GM23338 (cell line): ENCODE data around the gene PIGB. TPM values are rescaled to one million over a fixed set of nuclear protein-coding genes. Genes with fewer than 3 reads are reported as not detected.

ENCODE experiments used
- ATAC-seq: fragments of 200-7000 bp; cut with Tn5 transposase; 3 replicates; pipeline ENCODE4 v1.9.1; 2020
- DNase-seq: peaks from one replicate; pipeline ENCODE4 v3.0.0-alpha.2; 2015; ENCODE audit warnings: low spot score
- H2AFZ ChIP-seq: fragments of 200-600 bp; sonication (generic); 2 replicates; pipeline ENCODE4 v1.8.0; 2016; ENCODE audit warnings: antibody characterized with exemption, mild to moderate bottlenecking, moderate library complexity
- H3F3A ChIP-seq: fragments of 200-600 bp; sonication (generic); replicated peaks from 2 replicates; pipeline ENCODE4 v1.8.0; 2017; ENCODE audit warnings: antibody characterized with exemption, mixed run types, low read depth
- H3K27ac ChIP-seq: fragments of 200-600 bp; sonication (generic); 2 replicates; pipeline ENCODE4 v1.6.1; 2016; ENCODE audit warnings: low read depth
- H3K27me3 ChIP-seq: fragments of 200-600 bp; sonication (generic); 2 replicates; pipeline ENCODE4 v1.8.0; 2016; ENCODE audit warnings: mild to moderate bottlenecking, mixed run types, moderate library complexity; ENCODE audit not compliant: insufficient read depth
- H3K36me3 ChIP-seq: fragments of 200-600 bp; sonication (generic); 2 replicates; pipeline ENCODE4 v1.8.0; 2016; ENCODE audit warnings: mild to moderate bottlenecking; ENCODE audit not compliant: insufficient read depth
- H3K4me1 ChIP-seq: fragments of 200-600 bp; sonication (generic); 2 replicates; pipeline ENCODE4 v1.8.0; 2016; ENCODE audit warnings: mild to moderate bottlenecking, moderate library complexity; ENCODE audit not compliant: insufficient read depth
- H3K4me2 ChIP-seq: fragments of 200-600 bp; sonication (generic); 2 replicates; pipeline ENCODE4 v1.7.1; 2017; ENCODE audit warnings: mixed run types
- H3K4me3 ChIP-seq: fragments of 200-600 bp; sonication (generic); 2 replicates; pipeline ENCODE4 v1.6.1; 2016; ENCODE audit warnings: mixed run types
- H3K79me2 ChIP-seq: fragments of 200-600 bp; sonication (generic); replicated peaks from 2 replicates; pipeline ENCODE4 v1.8.0; 2017; ENCODE audit warnings: mild to moderate bottlenecking; ENCODE audit not compliant: insufficient read depth
- H3K9me2 ChIP-seq: fragments of 200-600 bp; sonication (generic); 2 replicates; pipeline ENCODE4 v1.8.0; 2017; ENCODE audit not compliant: insufficient read depth
- H4K20me1 ChIP-seq: fragments of 200-600 bp; sonication (generic); replicated peaks from 2 replicates; pipeline ENCODE4 v1.8.0; 2017; ENCODE audit warnings: mild to moderate bottlenecking; ENCODE audit not compliant: insufficient read depth
- H3K27ac Mint-ChIP-seq: 2 replicates; pipeline ENCODE4 v1.8.0; 2020; ENCODE audit warnings: inconsistent platforms, mild to moderate bottlenecking, moderate library complexity, mixed read lengths
- H3K27me3 Mint-ChIP-seq: 3 replicates; pipeline ENCODE4 v1.8.0; 2022; ENCODE audit warnings: low read depth, mild to moderate bottlenecking, moderate library complexity, mixed read lengths, inconsistent platforms; ENCODE audit not compliant: insufficient read depth, poor library complexity
- H3K36me3 Mint-ChIP-seq: 3 replicates; pipeline ENCODE4 v1.8.0; 2021; ENCODE audit warnings: low read depth, mild to moderate bottlenecking, inconsistent platforms, moderate library complexity, mixed read lengths
- H3K4me1 Mint-ChIP-seq: 3 replicates; pipeline ENCODE4 v1.8.0; 2020; ENCODE audit warnings: mild to moderate bottlenecking, inconsistent platforms, mixed read lengths
- H3K4me3 Mint-ChIP-seq: 3 replicates; pipeline ENCODE4 v1.8.0; 2021; ENCODE audit warnings: moderate library complexity, mild to moderate bottlenecking, inconsistent platforms, mixed read lengths
- H3K9me3 Mint-ChIP-seq: 3 replicates; pipeline ENCODE4 v1.8.0; 2020; ENCODE audit warnings: moderate library complexity, mild to moderate bottlenecking, inconsistent platforms, mixed read lengths
- CREB1 ChIP-seq: fragments of 250-450 bp; sonication (Bioruptor Pico); IDR thresholded peaks from 2 replicates; pipeline ENCODE4 v1.5.0; 2020; ENCODE audit warnings: low read depth, mild to moderate bottlenecking, moderate library complexity
- CTCF ChIP-seq, 2 experiments: fragments of 200-600 bp in 1 of 2; sonication (generic) in 1 of 2; conservative IDR thresholded peaks; 2 replicates each; pipeline versions ENCODE4 v1.5.1 to v1.6.1; 2016 to 2017; ENCODE audit warnings: antibody characterized with exemption in 2 of 2, low read depth in 2 of 2, mild to moderate bottlenecking in 2 of 2, moderate library complexity in 1 of 2
- EZH2 ChIP-seq: fragments of 200-600 bp; sonication (generic); IDR thresholded peaks from one replicate; pipeline ENCODE4 v1.8.0; 2017; ENCODE audit warnings: antibody characterized with exemption, mild to moderate bottlenecking, low read depth; ENCODE audit not compliant: unreplicated experiment
- EZH2phosphoT487 ChIP-seq: fragments of 200-600 bp; sonication (generic); IDR thresholded peaks from one replicate; pipeline ENCODE4 v1.8.1; 2018; ENCODE audit warnings: antibody characterized with exemption; ENCODE audit not compliant: unreplicated experiment
- JUNB ChIP-seq: IDR thresholded peaks from one replicate; pipeline ENCODE4 v1.6.1; 2016; ENCODE audit warnings: antibody characterized with exemption; ENCODE audit not compliant: unreplicated experiment
- NANOG ChIP-seq: IDR thresholded peaks from 2 replicates; pipeline ENCODE4 v1.6.1; 2016; ENCODE audit warnings: antibody characterized with exemption, borderline replicate concordance
- POLR2AphosphoS5 ChIP-seq: IDR thresholded peaks from 2 replicates; pipeline ENCODE4 v1.6.1; 2016; ENCODE audit warnings: antibody characterized with exemption, low read depth
- STAT1 ChIP-seq: IDR thresholded peaks from one replicate; pipeline ENCODE4 v1.6.1; 2016; ENCODE audit warnings: antibody characterized with exemption; ENCODE audit not compliant: unreplicated experiment
- ZNF114 ChIP-seq: fragments of 250-450 bp; sonication (Bioruptor Pico); IDR thresholded peaks from 2 replicates; pipeline ENCODE4 v1.5.0; 2020; ENCODE audit warnings: mild to moderate bottlenecking, moderate library complexity
- ZNF331 ChIP-seq: fragments of 250-450 bp; sonication (Bioruptor Pico); IDR thresholded peaks from 2 replicates; pipeline ENCODE4 v1.5.0; 2020; ENCODE audit warnings: low read depth, mild to moderate bottlenecking, moderate library complexity
- ZNF462 ChIP-seq: fragments of 250-450 bp; sonication (Bioruptor Pico); IDR thresholded peaks from 2 replicates; pipeline ENCODE4 v1.5.0; 2020; ENCODE audit warnings: mild to moderate bottlenecking, moderate library complexity
- polyA plus RNA-seq: library from polyadenylated mRNA; unstranded; fragments of >200 nt; fragmentation: Nextera tagmentation; extraction: Ambion mirVana; gene quantifications from 2 replicates; pipeline ENCODE4 v1.2.1, GENCODE V29; 2016
- total RNA-seq: library from RNA; depleted of rRNA; stranded (reverse); fragments of >200 nt; shearing (Covaris generic); gene quantifications from 2 replicates; pipeline ENCODE4 v1.2.3, GENCODE V29; 2014

PIGB gene
- total and polyA plus RNA-seq, 2 experiments from 2014 or later, result 6.1 to 9.0 TPM

- Histone ChIP-seq H3K27ac (no peak overlapping the region), H3K4me1 (no peaks in the 10 kb centered on the region), H4K20me1 (no peaks in the 10 kb centered on the region), H2AFZ (no peak overlapping the region), H3K36me3 (no peaks in the 10 kb centered on the region), H3K4me2 (no peak overlapping the region), H3K27me3 (no peaks in the 10 kb centered on the region), H3K79me2 (no peaks in the 10 kb centered on the region), H3K4me3 (no peak overlapping the region), H3K9me2 (no peaks in the 10 kb centered on the region), H3F3A (no peaks in the 10 kb centered on the region)
- H3K36me3 Mint-ChIP-seq, result no peaks in the 10 kb centered on the region
- H3K9me3 Mint-ChIP-seq, result no peaks in the 10 kb centered on the region
- no peak for ATAC-seq
- no peaks in the 10 kb centered on the region for H3K27me3 Mint-ChIP-seq
- H3K4me1 Mint-ChIP-seq, result 0 out of 3 replicates have a peak, but pooled peaks cover 2% of the 10 kb centered on the region
- DNase-seq, result no peak
- no peak overlapping the region for H3K4me3 Mint-ChIP-seq
- H3K27ac Mint-ChIP-seq, result no peak overlapping the region
- TF ChIP-seq CREB1 (CRISPR knock-in tag), result no peak
- TF ChIP-seq EZH2phosphoT487, result no peak
- no peak for TF ChIP-seq EZH2
- TF ChIP-seq CTCF (conservative IDR thresholded peaks at IDR 0.05; ENCODE audit: low read depth in 2 of 2), result no peak
- TF ChIP-seq STAT1, result no peak
- no peak for TF ChIP-seq JUNB
- TF ChIP-seq ZNF114, result no peak
- no peak for TF ChIP-seq POLR2AphosphoS5
- TF ChIP-seq ZNF331 (CRISPR knock-in tag), result no peak
- no peak for TF ChIP-seq NANOG
- no peak for TF ChIP-seq ZNF462 (CRISPR knock-in tag)
These were observed 53.8 kb downstream of the PIGB start for GRCh38 chr15:55372701-55373440.
